CD4-positive, alpha-beta T cell treated with Interleukin-21 for 1 hour (primary cell): ENCODE data around the gene CREB3.
A peak's percentile ranks its signal among the peaks of the same experiment; 100 is the strongest.

Source experiments
- DNase-seq: peaks from one replicate; pipeline ENCODE4 v3.0.0-alpha.2; 2020

CREB3 gene

GRCh38 chr9:35750256-35750531 is 17.7 kb downstream of the CREB3 start:
- DNase-seq, result no peak

GRCh38 chr9:35753466-35753865 is 21.0 kb downstream of the CREB3 start:
- no peak for DNase-seq

- DNase-seq, result no peak
Observed at GRCh38 chr9:35754264-35754663, 21.8 kb downstream of the CREB3 start, which contains the start of gene MSMP. Gene MSMP (minus strand): TSS chr9:35754276. CDS start chr9:35754129, 147 bp downstream.

GRCh38 chr9:35755071-35755470 is 22.6 kb downstream of the CREB3 start:
- DNase-seq, result no peak

GRCh38 chr9:35756275-35757225 is 24.1 kb downstream of the CREB3 start:
- peak; percentile 79 for DNase-seq

GRCh38 chr9:35757226-35757891 is 24.9 kb downstream of the CREB3 start:
- DNase-seq, result no peak

GRCh38 chr9:35757892-35758275 is 25.4 kb downstream of the CREB3 start:
- DNase-seq, result no peak

- DNase-seq, result no peak
Observed at GRCh38 chr9:35758475-35759050, 26.1 kb downstream of the CREB3 start.

- no peak for DNase-seq
Observed at GRCh38 chr9:35759795-35760194, 27.3 kb downstream of the CREB3 start.

GRCh38 chr9:35760651-35761050 is 28.2 kb downstream of the CREB3 start:
- no peak for DNase-seq

GRCh38 chr9:35763181-35763580 is 30.7 kb downstream of the CREB3 start:
- no peak for DNase-seq

GRCh38 chr9:35763803-35764202 is 31.3 kb downstream of the CREB3 start:
- no peak for DNase-seq

- no peak for DNase-seq
Observed at GRCh38 chr9:35766997-35767396, 34.5 kb downstream of the CREB3 start.

GRCh38 chr9:35767458-35767857 is 35.0 kb downstream of the CREB3 start:
- DNase-seq, result no peak

GRCh38 chr9:35769763-35770162 is 37.3 kb downstream of the CREB3 start:
- no peak for DNase-seq

GRCh38 chr9:35771075-35771433 is 38.6 kb downstream of the CREB3 start:
- no peak for DNase-seq

GRCh38 chr9:35771534-35771933 is 39.1 kb downstream of the CREB3 start:
- DNase-seq, result no peak

- DNase-seq, result no peak
Observed at GRCh38 chr9:35771943-35772342, 39.5 kb downstream of the CREB3 start.

GRCh38 chr9:35774907-35775635 is 42.6 kb downstream of the CREB3 start:
- DNase-seq, result no peak

- no peak for DNase-seq
Observed at GRCh38 chr9:35776018-35776417, 43.6 kb downstream of the CREB3 start.

GRCh38 chr9:35778496-35778895 is 46.0 kb downstream of the CREB3 start:
- DNase-seq, result no peak

- no peak for DNase-seq
Observed at GRCh38 chr9:35781066-35781465, 48.6 kb downstream of the CREB3 start.

- DNase-seq, result no peak
Observed at GRCh38 chr9:35783418-35783817, 51.0 kb downstream of the CREB3 start.
